Thyroid gland (tissue), 4 donors: ENCODE results near the gene ZKSCAN5.

Experiments used
- POLR2A ChIP-seq, 2 donors: fragments of 450-650 bp; IDR thresholded peaks; one replicate each; pipeline ENCODE4 v1.6.1; 2017; ENCODE audit warnings: antibody characterized with exemption in 2 of 2, mild to moderate bottlenecking in 2 of 2, moderate library complexity in 1 of 2
- TF ChIP-seq, protein P1 (sequence below), 6 experiments: fragments of 200-600 bp in 3 of 6; fragments of 450-650 bp in 3 of 6; sonication (generic) in 3 of 6; IDR thresholded peaks; one replicate each; pipeline ENCODE4 v1.5.1; 2016 to 2019; ENCODE audit warnings: antibody characterized with exemption in 6 of 6, mild to moderate bottlenecking in 2 of 6, inconsistent platforms in 1 of 6, moderate library complexity in 1 of 6

DNA sequence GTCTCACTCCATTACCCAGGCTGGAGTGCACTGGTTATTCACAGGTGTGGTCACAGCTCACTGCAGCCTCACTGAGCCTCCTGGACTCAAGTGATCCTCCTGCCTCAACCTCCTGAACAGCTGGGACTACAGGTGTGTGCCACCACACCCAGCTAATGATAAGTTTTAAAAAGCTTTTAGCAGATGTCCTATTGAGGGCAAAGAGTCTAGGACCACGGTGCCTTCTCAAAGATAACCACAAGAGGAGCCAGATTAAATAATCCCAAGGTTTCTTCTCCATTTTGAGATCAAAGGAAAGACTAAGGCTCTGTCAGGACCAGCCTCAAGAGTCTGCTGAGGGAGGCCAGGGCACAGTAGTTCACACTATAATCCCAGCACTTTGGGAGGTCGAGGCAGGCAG lies 43.2 kb upstream of the ZKSCAN5 start:
- TF ChIP-seq, protein P1, sequence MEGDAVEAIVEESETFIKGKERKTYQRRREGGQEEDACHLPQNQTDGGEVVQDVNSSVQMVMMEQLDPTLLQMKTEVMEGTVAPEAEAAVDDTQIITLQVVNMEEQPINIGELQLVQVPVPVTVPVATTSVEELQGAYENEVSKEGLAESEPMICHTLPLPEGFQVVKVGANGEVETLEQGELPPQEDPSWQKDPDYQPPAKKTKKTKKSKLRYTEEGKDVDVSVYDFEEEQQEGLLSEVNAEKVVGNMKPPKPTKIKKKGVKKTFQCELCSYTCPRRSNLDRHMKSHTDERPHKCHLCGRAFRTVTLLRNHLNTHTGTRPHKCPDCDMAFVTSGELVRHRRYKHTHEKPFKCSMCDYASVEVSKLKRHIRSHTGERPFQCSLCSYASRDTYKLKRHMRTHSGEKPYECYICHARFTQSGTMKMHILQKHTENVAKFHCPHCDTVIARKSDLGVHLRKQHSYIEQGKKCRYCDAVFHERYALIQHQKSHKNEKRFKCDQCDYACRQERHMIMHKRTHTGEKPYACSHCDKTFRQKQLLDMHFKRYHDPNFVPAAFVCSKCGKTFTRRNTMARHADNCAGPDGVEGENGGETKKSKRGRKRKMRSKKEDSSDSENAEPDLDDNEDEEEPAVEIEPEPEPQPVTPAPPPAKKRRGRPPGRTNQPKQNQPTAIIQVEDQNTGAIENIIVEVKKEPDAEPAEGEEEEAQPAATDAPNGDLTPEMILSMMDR (IDR thresholded peaks at IDR 0.05), result no peak
- no peak for TF ChIP-seq POLR2A (IDR thresholded peaks at IDR 0.05)
